GM12872 (cell line): Measurements from ENCODE around the gene ARFGAP1.

Source experiments
- TF ChIP-seq, protein P1 (sequence below): IDR thresholded peaks from 3 replicates; pipeline ENCODE4 v1.5.1; 2011; ENCODE audit warnings: low read depth, mild to moderate bottlenecking, low read length, moderate library complexity; ENCODE audit not compliant: insufficient read depth

ARFGAP1 gene

DNA sequence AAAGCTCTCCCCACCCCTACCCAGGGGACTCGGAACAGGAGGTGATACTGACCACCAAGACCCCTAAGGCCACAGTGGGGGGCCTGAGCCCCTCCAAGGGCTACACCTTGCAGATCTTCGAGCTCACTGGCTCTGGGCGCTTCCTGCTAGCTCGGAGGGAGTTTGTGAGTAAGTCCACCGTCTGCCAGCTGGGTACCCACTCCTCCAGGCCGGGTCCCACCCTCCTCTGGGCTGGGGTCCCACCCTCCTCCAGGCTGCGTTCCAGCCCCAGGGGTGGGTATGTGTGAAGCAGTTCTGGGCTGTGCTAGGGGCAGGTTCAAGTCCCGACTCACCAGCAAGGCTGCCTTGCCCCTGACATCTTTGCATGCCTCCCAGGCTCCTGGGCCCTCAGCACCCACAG lies 32.8 kb downstream of the ARFGAP1 start:
- TF ChIP-seq, protein P1, sequence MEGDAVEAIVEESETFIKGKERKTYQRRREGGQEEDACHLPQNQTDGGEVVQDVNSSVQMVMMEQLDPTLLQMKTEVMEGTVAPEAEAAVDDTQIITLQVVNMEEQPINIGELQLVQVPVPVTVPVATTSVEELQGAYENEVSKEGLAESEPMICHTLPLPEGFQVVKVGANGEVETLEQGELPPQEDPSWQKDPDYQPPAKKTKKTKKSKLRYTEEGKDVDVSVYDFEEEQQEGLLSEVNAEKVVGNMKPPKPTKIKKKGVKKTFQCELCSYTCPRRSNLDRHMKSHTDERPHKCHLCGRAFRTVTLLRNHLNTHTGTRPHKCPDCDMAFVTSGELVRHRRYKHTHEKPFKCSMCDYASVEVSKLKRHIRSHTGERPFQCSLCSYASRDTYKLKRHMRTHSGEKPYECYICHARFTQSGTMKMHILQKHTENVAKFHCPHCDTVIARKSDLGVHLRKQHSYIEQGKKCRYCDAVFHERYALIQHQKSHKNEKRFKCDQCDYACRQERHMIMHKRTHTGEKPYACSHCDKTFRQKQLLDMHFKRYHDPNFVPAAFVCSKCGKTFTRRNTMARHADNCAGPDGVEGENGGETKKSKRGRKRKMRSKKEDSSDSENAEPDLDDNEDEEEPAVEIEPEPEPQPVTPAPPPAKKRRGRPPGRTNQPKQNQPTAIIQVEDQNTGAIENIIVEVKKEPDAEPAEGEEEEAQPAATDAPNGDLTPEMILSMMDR, result no peak

DNA sequence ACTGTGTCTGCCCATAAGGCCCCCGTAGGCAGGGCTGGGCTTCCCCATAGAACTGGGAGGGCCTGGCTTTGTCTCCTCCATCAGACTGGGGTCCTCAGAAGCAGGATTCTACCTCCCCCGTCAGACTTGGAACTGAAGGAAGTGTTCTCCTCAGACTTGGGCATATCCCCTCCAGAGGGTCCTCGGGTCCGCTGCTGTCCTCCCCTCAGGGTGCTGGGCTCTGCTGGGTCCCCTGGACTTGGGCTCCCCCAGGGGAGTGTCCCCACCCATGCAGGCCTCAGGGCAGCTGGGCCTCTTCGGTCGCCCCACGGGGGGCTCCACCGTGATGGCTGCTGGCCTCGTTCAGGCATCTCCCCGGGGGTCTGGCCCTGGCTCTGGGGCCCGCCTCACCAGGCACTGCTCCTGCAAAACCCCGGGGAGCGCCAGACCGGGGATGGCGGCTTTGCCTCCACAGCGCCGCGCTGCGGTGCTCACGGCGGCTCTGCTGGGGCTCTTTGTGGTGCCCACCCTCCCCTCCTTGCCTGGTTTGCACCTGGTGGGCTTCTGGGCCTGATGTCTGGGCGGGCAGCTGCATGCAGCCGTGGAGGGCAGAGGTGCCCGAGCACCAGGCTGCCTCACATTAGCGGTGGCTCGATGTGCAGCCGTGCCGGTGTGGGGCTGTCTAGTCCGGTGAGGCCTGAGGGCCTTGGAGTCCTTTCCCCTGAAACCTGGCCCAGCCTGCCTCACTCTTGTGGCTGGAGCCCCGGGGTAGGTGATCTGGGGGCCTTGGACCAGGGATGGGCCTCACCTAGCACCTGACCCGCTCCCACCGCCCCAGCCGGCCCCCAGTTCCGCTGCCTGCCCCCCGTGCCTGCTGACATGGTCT lies 34.3 kb downstream of the ARFGAP1 start:
- TF ChIP-seq, protein P1, result no peak

DNA sequence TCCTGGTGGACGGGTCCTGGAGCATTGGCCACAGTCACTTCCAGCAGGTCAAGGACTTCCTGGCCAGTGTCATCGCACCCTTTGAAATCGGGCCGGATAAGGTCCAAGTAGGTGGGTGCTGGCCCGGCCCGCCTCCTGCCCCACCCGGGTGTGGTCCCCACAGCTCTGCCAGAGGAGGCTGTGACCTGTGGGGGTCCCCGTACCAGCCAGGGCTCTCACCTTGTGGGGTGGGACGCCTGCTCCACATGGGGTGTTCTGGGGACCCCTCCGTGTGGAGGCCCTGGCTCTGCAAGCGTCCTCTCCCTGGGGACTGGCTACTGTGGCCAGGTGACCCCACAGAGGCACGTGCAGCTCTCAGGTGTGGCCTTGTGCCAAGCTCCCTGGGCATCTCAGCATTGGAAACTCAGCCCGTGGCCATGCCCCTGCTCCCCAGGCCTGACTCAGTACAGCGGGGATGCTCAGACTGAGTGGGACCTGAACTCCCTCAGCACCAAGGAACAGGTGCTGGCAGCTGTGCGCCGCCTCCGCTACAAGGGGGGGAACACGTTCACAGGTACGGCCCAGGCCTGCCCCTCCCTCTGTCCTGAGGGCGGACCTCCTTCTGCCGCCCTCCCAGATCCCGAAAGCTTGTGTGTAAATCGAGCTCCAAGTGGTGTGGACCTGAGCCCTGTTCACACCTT lies 35.1 kb downstream of the ARFGAP1 start:
- TF ChIP-seq, protein P1, result no peak

- TF ChIP-seq, protein P1, result no peak
Measured at GRCh38 chr20:63308218-63308911, 35.8 kb downstream of the ARFGAP1 start.

- TF ChIP-seq, protein P1, result peak; percentile 72
Measured at GRCh38 chr20:63309261-63310071, 36.9 kb downstream of the ARFGAP1 start.

GRCh38 chr20:63310265-63310991 lies 37.8 kb downstream of the ARFGAP1 start:
- TF ChIP-seq, protein P1, result no peak
